GM10266 (cell line): Measurements from ENCODE around the gene ZGPAT.

Experiments used
- DNase-seq: peaks from one replicate; pipeline ENCODE4 v3.0.0; 2012; ENCODE audit errors: extremely low spot score
- TF ChIP-seq, protein P1 (sequence below): IDR thresholded peaks from 2 replicates; pipeline ENCODE4 v1.5.1; 2012; ENCODE audit warnings: mild to moderate bottlenecking, low read depth; ENCODE audit not compliant: control insufficient read depth, insufficient read depth; ENCODE audit errors: missing control alignments

ZGPAT gene

DNA sequence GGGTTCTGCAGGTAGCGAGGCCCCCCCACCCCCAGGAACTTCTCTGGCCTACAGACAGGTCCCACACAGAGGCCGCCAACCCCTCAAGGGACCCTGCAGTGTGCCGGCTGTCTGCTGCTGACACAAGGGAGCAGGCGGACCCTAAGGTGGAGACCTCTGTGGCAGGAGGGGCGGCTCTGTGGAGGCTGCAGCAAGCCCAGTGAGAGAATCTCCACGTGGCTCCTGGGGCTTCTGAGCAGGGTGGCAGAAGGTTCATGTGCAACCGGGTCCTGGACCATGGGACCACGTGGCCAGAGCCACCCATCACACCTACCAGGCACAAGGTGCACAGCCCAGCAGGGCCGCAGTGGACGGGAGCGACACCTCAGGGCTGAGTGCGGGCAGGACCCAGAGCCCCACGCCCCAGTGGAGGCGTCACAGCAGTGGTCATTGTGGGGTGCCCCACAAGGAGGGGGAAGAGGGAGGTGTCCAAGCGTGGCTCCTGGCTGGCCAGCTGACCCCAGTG is 4.3 kb upstream of the ZGPAT start:
- TF ChIP-seq, protein P1, sequence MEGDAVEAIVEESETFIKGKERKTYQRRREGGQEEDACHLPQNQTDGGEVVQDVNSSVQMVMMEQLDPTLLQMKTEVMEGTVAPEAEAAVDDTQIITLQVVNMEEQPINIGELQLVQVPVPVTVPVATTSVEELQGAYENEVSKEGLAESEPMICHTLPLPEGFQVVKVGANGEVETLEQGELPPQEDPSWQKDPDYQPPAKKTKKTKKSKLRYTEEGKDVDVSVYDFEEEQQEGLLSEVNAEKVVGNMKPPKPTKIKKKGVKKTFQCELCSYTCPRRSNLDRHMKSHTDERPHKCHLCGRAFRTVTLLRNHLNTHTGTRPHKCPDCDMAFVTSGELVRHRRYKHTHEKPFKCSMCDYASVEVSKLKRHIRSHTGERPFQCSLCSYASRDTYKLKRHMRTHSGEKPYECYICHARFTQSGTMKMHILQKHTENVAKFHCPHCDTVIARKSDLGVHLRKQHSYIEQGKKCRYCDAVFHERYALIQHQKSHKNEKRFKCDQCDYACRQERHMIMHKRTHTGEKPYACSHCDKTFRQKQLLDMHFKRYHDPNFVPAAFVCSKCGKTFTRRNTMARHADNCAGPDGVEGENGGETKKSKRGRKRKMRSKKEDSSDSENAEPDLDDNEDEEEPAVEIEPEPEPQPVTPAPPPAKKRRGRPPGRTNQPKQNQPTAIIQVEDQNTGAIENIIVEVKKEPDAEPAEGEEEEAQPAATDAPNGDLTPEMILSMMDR: no peak
- no peak for DNase-seq

DNA sequence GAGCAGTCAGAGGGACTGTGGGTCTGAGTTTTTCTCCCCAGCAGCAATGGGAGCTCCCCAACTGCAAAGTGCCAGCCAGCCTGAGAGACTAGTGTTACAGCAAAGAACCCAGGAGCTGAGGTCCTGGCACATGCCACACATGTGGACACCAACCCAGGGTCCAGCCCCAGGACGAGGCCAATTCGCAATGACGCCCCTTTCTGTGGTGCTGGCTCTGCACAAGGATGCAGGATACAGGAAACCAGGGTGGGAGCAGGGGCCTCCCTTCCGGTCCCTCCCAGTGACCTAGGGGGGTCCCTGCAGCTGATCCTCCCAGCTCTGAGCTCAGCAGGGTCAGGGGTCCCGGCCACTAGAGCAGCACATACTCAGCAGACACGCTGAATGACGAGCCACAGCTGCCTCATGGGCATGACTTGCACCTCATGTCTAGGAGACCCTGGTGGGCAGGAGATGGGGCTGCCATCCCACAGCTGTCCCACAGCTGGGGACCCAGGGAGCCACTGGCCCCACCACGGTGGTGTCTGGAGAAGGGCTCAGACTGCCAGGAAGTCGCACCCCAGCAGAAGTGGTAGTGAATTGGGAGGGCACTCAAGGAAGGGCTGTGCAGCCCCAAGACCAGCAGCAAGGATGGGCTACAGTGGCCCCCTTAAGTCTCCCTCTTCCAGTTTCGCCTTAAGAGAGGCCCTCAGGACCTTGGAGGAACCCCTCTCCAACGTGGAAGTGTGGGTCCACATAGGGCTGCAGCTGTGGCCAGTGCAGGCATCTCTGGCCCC is 3.7 kb upstream of the ZGPAT start:
- TF ChIP-seq, protein P1: no peak
- DNase-seq: no peak

DNA sequence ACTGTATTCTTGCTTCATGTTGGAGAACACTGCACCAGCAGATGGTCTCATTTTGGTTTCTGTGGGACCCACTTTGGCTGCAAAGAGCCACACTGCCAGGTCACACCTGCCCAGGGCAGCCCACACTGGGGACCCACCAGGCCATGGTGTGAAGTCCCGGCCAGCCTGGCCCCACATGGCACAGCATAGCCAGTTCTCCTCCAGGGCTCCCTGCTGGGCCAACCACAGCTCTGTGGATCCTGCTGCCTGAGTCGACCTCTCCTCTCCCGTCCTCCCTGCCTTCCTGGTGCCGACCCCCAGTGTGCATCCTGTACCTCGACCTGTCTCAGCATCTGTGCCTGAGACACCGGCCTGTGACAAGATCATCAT is 3.1 kb upstream of the ZGPAT start:
- no peak for DNase-seq
- TF ChIP-seq, protein P1: no peak

DNA sequence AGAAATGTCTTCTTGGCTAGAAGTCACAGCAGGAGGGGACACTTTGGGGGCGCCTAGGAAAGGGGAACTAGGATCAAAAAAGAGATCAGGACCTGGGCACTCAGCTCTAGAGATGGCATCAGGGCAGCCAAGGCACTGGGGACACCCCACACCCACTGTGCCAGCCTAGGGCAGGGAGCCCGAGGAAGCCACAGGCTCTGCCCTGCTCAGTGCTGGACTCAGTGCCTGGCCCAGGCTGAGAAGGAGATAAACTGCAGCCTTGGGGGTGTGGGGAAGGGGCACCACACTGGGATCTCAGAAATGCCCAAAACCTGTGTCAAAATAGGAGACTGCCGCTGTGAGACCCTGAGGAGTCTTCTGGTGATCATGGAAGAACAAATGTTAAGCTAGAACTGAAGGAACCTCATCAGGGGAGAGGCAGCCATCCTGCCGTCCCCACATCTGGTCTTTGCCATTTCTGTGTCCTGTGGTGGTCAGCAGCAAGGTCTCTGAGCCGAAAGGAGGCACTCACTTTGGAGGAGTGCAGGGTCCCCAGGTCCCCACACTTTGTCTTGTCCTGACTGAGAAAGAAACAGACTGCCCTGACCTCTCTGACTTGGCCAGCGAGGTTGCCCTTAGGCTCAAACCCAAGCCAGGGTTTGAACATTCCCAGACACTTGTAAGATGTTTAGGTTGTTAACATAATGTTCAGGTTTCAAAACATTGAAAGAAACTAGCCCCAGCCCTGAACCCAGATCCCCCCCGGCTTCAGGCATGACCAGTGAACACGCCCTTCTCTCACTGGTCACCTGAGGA is 2.4 kb upstream of the ZGPAT start:
- TF ChIP-seq, protein P1: no peak
- no peak for DNase-seq

DNA sequence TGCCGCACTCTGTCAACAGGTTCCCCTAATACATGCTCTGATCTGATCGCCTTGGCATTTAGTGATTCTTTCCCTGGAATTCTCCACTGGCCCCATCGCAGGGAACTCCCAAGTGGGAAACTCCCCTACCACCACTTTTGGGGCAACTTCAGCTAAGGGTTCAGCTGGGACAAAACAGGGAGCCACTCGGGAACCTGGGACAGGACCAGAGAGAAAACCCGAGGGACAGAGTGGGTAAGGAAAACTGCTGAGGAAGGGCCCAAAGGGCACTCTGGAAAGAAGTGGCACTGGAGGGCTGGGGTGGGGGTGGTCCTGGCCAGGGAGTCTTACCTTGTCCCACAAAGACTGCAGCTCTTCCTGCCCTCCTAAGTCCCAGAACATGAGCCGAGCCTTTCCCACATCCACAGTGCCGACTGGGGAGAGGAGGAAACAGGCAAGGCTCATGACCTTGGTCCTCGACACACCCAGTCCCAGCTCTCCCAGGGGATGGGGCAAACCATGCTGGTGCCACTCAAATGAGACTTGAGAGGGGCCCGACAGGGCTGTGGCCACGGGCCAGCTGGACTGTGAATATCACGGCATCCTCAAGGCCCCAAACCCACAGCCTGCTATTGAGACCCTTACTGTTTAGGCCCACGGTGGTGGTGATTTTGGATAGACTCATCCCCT is 1.7 kb upstream of the ZGPAT start:
- no peak for DNase-seq
- TF ChIP-seq, protein P1: no peak

DNA sequence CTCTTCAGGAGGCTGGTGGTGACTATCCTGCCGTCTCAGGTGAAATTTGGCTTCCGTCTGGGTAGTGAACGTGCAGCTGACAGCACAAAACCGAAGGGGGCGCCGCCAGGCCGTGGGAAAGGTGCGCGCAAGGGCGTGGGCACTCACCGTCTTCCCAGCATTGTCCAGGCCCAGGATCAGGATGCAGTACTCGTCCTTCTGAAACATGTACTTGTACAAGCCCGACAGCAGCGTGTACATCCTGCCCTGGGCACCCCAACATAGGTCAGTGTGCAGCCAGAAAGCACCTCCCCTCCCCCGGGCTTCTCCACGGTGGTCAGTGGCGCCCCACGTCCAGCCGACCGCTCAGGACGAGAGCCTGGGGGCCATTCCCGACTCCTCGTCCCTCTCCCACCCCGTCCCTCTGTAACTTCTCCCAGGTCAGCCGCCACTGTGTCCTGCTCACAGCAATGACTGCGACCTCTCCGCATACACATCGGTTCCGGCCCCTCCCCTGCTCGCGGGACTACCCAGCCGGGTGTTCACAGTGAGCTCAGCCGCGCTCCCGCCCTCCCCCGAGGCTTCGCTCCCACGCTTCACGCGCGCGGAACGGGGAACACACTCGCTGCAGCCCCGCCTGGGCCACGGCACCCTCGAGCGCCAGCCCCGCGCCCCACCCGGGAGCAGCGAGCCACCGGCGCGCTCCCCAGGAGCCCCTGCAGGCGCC is 834 bp upstream of the ZGPAT start:
- TF ChIP-seq, protein P1: peak; percentile 80
- DNase-seq: peak; percentile 79
